H1 (cell line): ENCODE data around the gene WDR5. TPM values are rescaled to one million over a fixed set of nuclear protein-coding genes. Genes with fewer than 3 reads are reported as not detected.
A peak's percentile ranks its signal among the peaks of the same experiment; 100 is the strongest.

Experiments
- CTCF ChIA-PET: fragments of 300-600 bp; sonication (Branson Sonifier 250); formaldehyde crosslinking; loops from one replicate; lab custom pipeline; 2021; ENCODE audit not compliant: partially characterized antibody; lab: Charles Lee
- POLR2A ChIA-PET: fragments of 300-600 bp; sonication (Branson Sonifier 250); formaldehyde crosslinking; loops from one replicate; lab custom pipeline; 2021; ENCODE audit warnings: inconsistent platforms; ENCODE audit not compliant: partially characterized antibody; lab: Charles Lee
- DNase-seq, 2 experiments: peaks; one replicate each; pipeline versions ENCODE4 v3.0.0 to v3.0.0-alpha.2; 2010 to 2022; ENCODE audit warnings: low spot score in 2 of 2, low read depth in 1 of 2, mixed read lengths in 1 of 2
- FAIRE-seq: peaks from 2 replicates; lab custom pipeline; 2011; peaks lifted over from hg19 to GRCh38; lab: Jason Lieb, UNC
- H2AFZ ChIP-seq: 2 replicates; pipeline ENCODE4 v1.8.1; 2012; ENCODE audit warnings: low read length, inconsistent platforms
- H2AK5ac ChIP-seq: 2 replicates; pipeline ENCODE4 v1.6.1; 2013; ENCODE audit warnings: low read depth, low read length
- H2BK120ac ChIP-seq: replicated peaks from 2 replicates; pipeline ENCODE3; 2013; ENCODE audit warnings: low read depth, low read length, inconsistent platforms
- H2BK12ac ChIP-seq: 2 replicates; pipeline ENCODE4 v1.6.1; 2013; ENCODE audit warnings: low read depth, low read length
- H2BK15ac ChIP-seq: 2 replicates; pipeline ENCODE4 v1.6.1; 2013; ENCODE audit warnings: low read length
- H2BK20ac ChIP-seq: 2 replicates; pipeline ENCODE4 v1.6.1; 2013; ENCODE audit warnings: low read length
- H2BK5ac ChIP-seq: 2 replicates; pipeline ENCODE4 v1.6.1; 2013; ENCODE audit warnings: low read depth, low read length
- H3K14ac ChIP-seq: 2 replicates; pipeline ENCODE4 v1.6.1; 2013; ENCODE audit warnings: inconsistent platforms; ENCODE audit not compliant: insufficient read length
- H3K18ac ChIP-seq: 2 replicates; pipeline ENCODE4 v1.6.1; 2013; ENCODE audit warnings: low read length; ENCODE audit errors: extremely low read depth
- H3K23ac ChIP-seq: 2 replicates; pipeline ENCODE4 v1.6.1; 2013; ENCODE audit warnings: inconsistent platforms; ENCODE audit not compliant: insufficient read length
- H3K23me2 ChIP-seq: 2 replicates; pipeline ENCODE4 v1.6.1; 2013; ENCODE audit warnings: low read depth, low read length
- H3K27ac ChIP-seq: 2 replicates; pipeline ENCODE4 v1.6.1; 2011; ENCODE audit warnings: low read depth, low read length, inconsistent platforms
- H3K27me3 ChIP-seq, 4 experiments: replicated peaks in 1 of 4; 1 replicate in 1 of 4; 2 replicates in 3 of 4; pipeline versions ENCODE4 v1.6.1 to v1.8.1; 2011 to 2013; ENCODE audit warnings: low read length in 3 of 4, mild to moderate bottlenecking in 3 of 4, inconsistent platforms in 2 of 4, mixed read lengths in 2 of 4, moderate library complexity in 1 of 4; ENCODE audit not compliant: control insufficient read depth in 3 of 4, insufficient read depth in 3 of 4; ENCODE audit errors: extremely low read depth in 1 of 4
- H3K36me3 ChIP-seq, 4 experiments: 2 replicates each; pipeline versions ENCODE4 v1.6.1 to v1.8.1; 2011 to 2013; ENCODE audit warnings: mild to moderate bottlenecking in 4 of 4, low read length in 3 of 4, moderate library complexity in 2 of 4, control low read depth in 1 of 4, inconsistent platforms in 1 of 4; ENCODE audit not compliant: insufficient read depth in 4 of 4, control insufficient read depth in 2 of 4
- H3K4ac ChIP-seq: replicated peaks from 2 replicates; pipeline ENCODE3; 2013; ENCODE audit warnings: low read length, low read depth, mixed read lengths, inconsistent platforms; ENCODE audit not compliant: insufficient read length
- H3K4me1 ChIP-seq, 4 experiments: replicated peaks in 1 of 4; 1 replicate in 1 of 4; 2 replicates in 3 of 4; pipeline versions ENCODE4 v1.6.1 to v1.8.1; 2011 to 2013; ENCODE audit warnings: low read length in 3 of 4, inconsistent platforms in 2 of 4, mixed read lengths in 1 of 4; ENCODE audit not compliant: insufficient read depth in 4 of 4, control insufficient read depth in 3 of 4
- H3K4me2 ChIP-seq, 2 experiments: 2 replicates each; pipeline versions ENCODE4 v1.6.1 to v1.8.1; 2011 to 2013; ENCODE audit warnings: low read depth in 2 of 2, low read length in 2 of 2, control low read depth in 1 of 2, inconsistent platforms in 1 of 2, mild to moderate bottlenecking in 1 of 2; ENCODE audit not compliant: insufficient read depth in 1 of 2
- H3K4me3 ChIP-seq, 4 experiments: fragments of 200-600, 300-600 bp in 1 of 4; sonication (generic), shearing (Covaris generic), sonication (Bioruptor Twin) in 1 of 4; 2 replicates each; pipeline versions ENCODE4 v1.5.1 to v1.8.1; 2011 to 2016; ENCODE audit warnings: low read length in 4 of 4, low read depth in 3 of 4, control low read depth in 2 of 4, inconsistent platforms in 2 of 4, mild to moderate bottlenecking in 2 of 4, mixed read lengths in 1 of 4, moderate library complexity in 1 of 4; ENCODE audit not compliant: insufficient read depth in 2 of 4; ENCODE audit errors: extremely low read depth in 1 of 4
- H3K56ac ChIP-seq: replicated peaks from 2 replicates; pipeline ENCODE3; 2013; ENCODE audit warnings: low read depth, mild to moderate bottlenecking, mixed read lengths, low read length, inconsistent platforms; ENCODE audit not compliant: insufficient read length
- H3K79me1 ChIP-seq: 2 replicates; pipeline ENCODE4 v1.6.1; 2013; ENCODE audit warnings: low read depth, low read length, control low read depth
- H3K79me2 ChIP-seq, 2 experiments: 2 replicates each; pipeline versions ENCODE4 v1.6.1 to v1.8.1; 2012 to 2013; ENCODE audit warnings: low read length in 2 of 2, mild to moderate bottlenecking in 2 of 2, inconsistent platforms in 1 of 2; ENCODE audit not compliant: insufficient read depth in 2 of 2, control insufficient read depth in 1 of 2
- H3K9ac ChIP-seq, 4 experiments: replicated peaks in 1 of 4; 1 replicate in 1 of 4; 2 replicates in 3 of 4; pipeline versions ENCODE4 v1.6.1 to v1.8.1; 2011 to 2013; ENCODE audit warnings: low read depth in 3 of 4, low read length in 3 of 4, control low read depth in 2 of 4, mild to moderate bottlenecking in 2 of 4, moderate library complexity in 2 of 4, inconsistent platforms in 1 of 4; ENCODE audit errors: extremely low read depth in 1 of 4
- H3K9me3 ChIP-seq, 2 experiments: 2 replicates each; pipeline versions ENCODE4 v1.6.1 to v1.8.1; 2012 to 2013; ENCODE audit warnings: mild to moderate bottlenecking in 2 of 2, moderate library complexity in 2 of 2, control low read depth in 1 of 2, inconsistent platforms in 1 of 2, low read depth in 1 of 2, low read length in 1 of 2, mixed read lengths in 1 of 2; ENCODE audit not compliant: insufficient read depth in 2 of 2
- H4K20me1 ChIP-seq, 2 experiments: replicated peaks in 1 of 2; 2 replicates each; pipeline versions ENCODE3 to v1.8.1; 2011 to 2013; ENCODE audit warnings: inconsistent platforms in 2 of 2, low read length in 2 of 2, mild to moderate bottlenecking in 1 of 2; ENCODE audit not compliant: insufficient read depth in 2 of 2, control insufficient read depth in 1 of 2
- H4K5ac ChIP-seq: 2 replicates; pipeline ENCODE4 v1.6.1; 2013; ENCODE audit warnings: low read length, low read depth, mixed read lengths, inconsistent platforms; ENCODE audit not compliant: insufficient read length
- H4K8ac ChIP-seq: 2 replicates; pipeline ENCODE4 v1.8.0; 2013; ENCODE audit warnings: mild to moderate bottlenecking, moderate library complexity, low read length, inconsistent platforms; ENCODE audit not compliant: insufficient read depth; ENCODE audit errors: extremely low read depth
- H4K91ac ChIP-seq: replicated peaks from 2 replicates; pipeline ENCODE3; 2013; ENCODE audit warnings: low read length, mixed read lengths, inconsistent platforms; ENCODE audit not compliant: insufficient read length
- ATF3 ChIP-seq: IDR thresholded peaks from 2 replicates; pipeline ENCODE4 v1.6.1; 2011; ENCODE audit warnings: low read depth, mild to moderate bottlenecking, low read length; ENCODE audit not compliant: insufficient read depth
- CREB1 ChIP-seq: IDR thresholded peaks from 2 replicates; pipeline ENCODE4 v1.6.1; 2012; ENCODE audit warnings: inconsistent platforms
- CTBP2 ChIP-seq: IDR thresholded peaks from 2 replicates; pipeline ENCODE4 v1.7.0; 2011; ENCODE audit warnings: borderline replicate concordance, mild to moderate bottlenecking, moderate library complexity, mixed read lengths, low read length; ENCODE audit not compliant: insufficient read depth, insufficient read length
- EZH2 ChIP-seq: fragments of 200-600 bp; sonication (generic); IDR thresholded peaks from 2 replicates; pipeline ENCODE4 v1.7.1; 2012; ENCODE audit warnings: low read depth, mild to moderate bottlenecking, moderate library complexity, low read length, inconsistent platforms; ENCODE audit not compliant: severe bottlenecking
- GABPA ChIP-seq: IDR thresholded peaks from 2 replicates; pipeline ENCODE4 v1.6.1; 2011; ENCODE audit warnings: mild to moderate bottlenecking, low read length, moderate library complexity, borderline replicate concordance; ENCODE audit not compliant: insufficient read depth
- JUND ChIP-seq: IDR thresholded peaks from 2 replicates; pipeline ENCODE4 v1.6.1; 2011; ENCODE audit warnings: mild to moderate bottlenecking, improper control_type of control experiment, low read length
- SIX5 ChIP-seq: IDR thresholded peaks from 2 replicates; pipeline ENCODE4 v1.6.1; 2011; ENCODE audit warnings: mild to moderate bottlenecking, low read depth, low read length
- WGBS, 2 experiments: shearing (Covaris generic) in 1 of 2; methylation state at CpG; one replicate each; pipeline versions ENCODE4 v1.1.6 to v1.1.7; 2013 to 2015; ENCODE audit warnings: low lambda C conversion rate in 2 of 2, mixed read lengths in 2 of 2, inconsistent platforms in 1 of 2, low coverage in 1 of 2, missing lambda C conversion rate in 1 of 2; ENCODE audit not compliant: insufficient replicate concordance in 2 of 2, insufficient coverage in 1 of 2, insufficient read length in 1 of 2; ENCODE audit errors: extremely low coverage in 1 of 2, missing lambda C conversion rate in 1 of 2; 5-methylcytosine and 5-hydroxymethylcytosine counted together
- polyA plus RNA-seq, 7 experiments: library from polyadenylated mRNA; depleted of rRNA in 3 of 7; stranded (reverse) in 5 of 7; unstranded in 2 of 7; fragments of >200 nt in 5 of 7; fragments of 200-250 nt in 2 of 7; gene quantifications; 1 replicate in 5 of 7; 2 replicates in 1 of 7; 4 replicates in 1 of 7; pipeline versions ENCODE4 v1.2.1 to v1.2.3, GENCODE V29; 2011 to 2013; ENCODE audit warnings: missing spikeins in 2 of 7, mixed read lengths in 2 of 7
- total RNA-seq: library from RNA; stranded (reverse); fragmentation: NEBNext Ultra II Directional; extraction: Animal tissue kit (Norgen Biotek cat#: 25700); gene quantifications from 2 replicates; pipeline ENCODE4 v1.2.1, GENCODE V29; 2021

The WDR5 gene
- total and polyA plus RNA-seq, 2 of the 8 experiments (the other 6 are each of a cell fraction or from before 2014, with no cell fraction given) = 38.4 to 68.1 TPM

DNA sequence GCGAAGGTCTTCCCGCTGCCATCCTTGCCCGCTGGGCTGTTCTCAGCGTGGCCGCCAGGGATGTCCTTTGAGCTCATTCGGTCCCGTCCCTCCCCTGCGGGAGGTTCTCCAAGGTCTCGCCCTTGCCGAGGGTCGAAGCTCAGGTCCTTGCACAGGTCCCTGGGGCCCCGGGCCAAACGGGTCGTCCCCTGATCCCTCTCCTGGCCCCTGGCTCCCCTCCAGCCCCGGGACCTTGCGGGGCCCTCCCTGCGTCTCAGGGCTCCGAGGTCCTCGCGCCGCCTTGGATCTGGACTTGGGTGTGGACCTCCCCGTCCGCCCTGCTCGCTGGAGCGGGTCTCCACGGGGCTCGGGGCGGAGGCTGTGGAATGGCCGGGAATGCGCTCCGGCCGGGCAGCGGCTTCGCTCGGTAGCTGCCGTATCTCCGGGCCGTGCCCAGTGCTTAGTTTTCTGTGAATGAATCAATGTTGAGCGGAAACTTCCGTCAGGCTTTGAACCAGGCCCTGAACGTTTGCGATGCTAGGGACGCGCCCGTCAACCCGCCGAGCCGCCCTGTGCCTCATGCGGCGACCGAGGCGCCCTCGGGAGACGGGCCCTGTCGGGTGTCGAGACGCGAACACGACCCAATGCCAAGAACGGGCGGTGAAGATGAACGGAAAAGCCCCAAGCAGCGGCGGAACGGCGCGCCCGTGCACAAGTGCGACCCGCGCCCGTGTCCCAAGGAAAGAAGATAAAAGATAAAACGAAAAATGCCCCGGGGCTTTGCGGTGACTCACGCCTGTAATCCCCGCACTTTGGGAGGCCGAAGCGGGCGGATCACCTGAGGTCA is 27.7 kb downstream of the WDR5 start:
- Histone ChIP-seq H3K14ac (no peak overlapping the region), H2AFZ (no peak overlapping the region), H3K23ac (no peak overlapping the region), H3K18ac (peak overlapping the region; percentile 92), H2BK120ac (no peak overlapping the region), H3K27ac (no peak overlapping the region), H3K56ac (peak overlapping the region; percentile 49), H2AK5ac (no peak overlapping the region), H4K8ac (peak overlapping the region; percentile 15; the same call in 1 of the 2 replicates), H3K36me3 (peaks cover 0 to 4% (median 1%) of the 10 kb centered on the region in 4 experiments; a peak in 4 of 8 replicates), H4K5ac (no peak overlapping the region), H3K9ac (no peak overlapping the region), H3K79me2 (no peaks in the 10 kb centered on the region), H3K27me3 (no peaks in the 10 kb centered on the region), H3K79me1 (0 out of 2 replicates have a peak, but pooled peaks cover 2% of the 10 kb centered on the region), H3K4ac (no peak overlapping the region), H4K91ac (no peak overlapping the region), H3K9me3 (peaks cover 0 to under 1% of the 10 kb centered on the region in 2 experiments; a peak in 3 of 4 replicates), H3K4me2 (no peak overlapping the region; a peak in 1 of 4 replicates), H3K4me1 (peaks cover 0 to 9% (median 7%) of the 10 kb centered on the region in 4 experiments; a peak in 5 of 7 replicates), H4K20me1 (peaks cover 2 to 3% of the 10 kb centered on the region in 2 experiments), H2BK5ac (0 out of 2 replicates have a peak overlapping the region, but pooled peaks have one; percentile 16), H2BK20ac (no peak overlapping the region), H3K4me3 (no peak overlapping the region; a peak in 1 of 8 replicates), H2BK12ac (no peak overlapping the region), H3K23me2 (peaks cover 6% of the 10 kb centered on the region), H2BK15ac (0 out of 2 replicates have a peak overlapping the region, but pooled peaks have one; percentile 88)
- ChIA-PET POLR2A (interaction anchor here (0.7 to 3.8 kb wide), 10 partner anchors 11 to 272 kb away, joined by 3 to 18 read pairs (median 4); partner anchors contain the start of gene WDR5), CTCF (interaction anchor here (0.6 to 2.2 kb wide), 15 partner anchors 8 to 579 kb away, joined by 3 to 9 read pairs (median 4); no protein-coding TSS in a partner anchor)
- DNase-seq (peak in 1 of 2 experiments; percentile 72), FAIRE-seq (no peak)
- 94% methylated on average over 72 of the region's 80 CpGs; no CpG with 5 or more reads in 1 of the 2 experiments for WGBS, 2 experiments
- no peak for TF ChIP-seq SIX5
- no peak for TF ChIP-seq ATF3
- TF ChIP-seq JUND = no peak
- TF ChIP-seq EZH2 = no peak
- TF ChIP-seq CTBP2 = no peak
- no peak for TF ChIP-seq CREB1
- no peak for TF ChIP-seq GABPA
